Fibroblast of skin of abdomen (primary cell): ENCODE data around the gene RNU6-9.

Source experiments
- DNase-seq: peaks from one replicate; pipeline ENCODE4 v3.0.0-alpha.2; 2013

RNU6-9 gene

DNA sequence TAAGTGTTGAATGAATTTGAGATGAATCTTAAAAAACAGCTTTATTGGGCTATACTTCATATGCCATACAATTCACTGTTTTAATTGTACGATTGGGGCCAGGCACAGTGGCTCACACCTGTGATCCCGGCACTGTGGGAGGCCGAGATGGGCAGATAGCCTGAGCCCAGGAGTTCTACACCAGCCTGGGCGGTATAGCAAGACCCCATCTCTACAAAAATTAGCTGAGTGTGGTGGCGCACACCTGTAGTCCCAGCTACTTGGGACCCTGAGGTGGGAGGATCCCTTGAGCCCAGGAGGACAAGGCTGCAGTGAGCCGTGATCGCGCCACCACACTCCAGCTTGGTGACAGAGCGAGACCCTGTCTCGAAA is 42.9 kb downstream of the RNU6-9 start:
- no peak for DNase-seq

GRCh38 chr19:937259-937694 is 44.0 kb downstream of the RNU6-9 start:
- DNase-seq = no peak

DNA sequence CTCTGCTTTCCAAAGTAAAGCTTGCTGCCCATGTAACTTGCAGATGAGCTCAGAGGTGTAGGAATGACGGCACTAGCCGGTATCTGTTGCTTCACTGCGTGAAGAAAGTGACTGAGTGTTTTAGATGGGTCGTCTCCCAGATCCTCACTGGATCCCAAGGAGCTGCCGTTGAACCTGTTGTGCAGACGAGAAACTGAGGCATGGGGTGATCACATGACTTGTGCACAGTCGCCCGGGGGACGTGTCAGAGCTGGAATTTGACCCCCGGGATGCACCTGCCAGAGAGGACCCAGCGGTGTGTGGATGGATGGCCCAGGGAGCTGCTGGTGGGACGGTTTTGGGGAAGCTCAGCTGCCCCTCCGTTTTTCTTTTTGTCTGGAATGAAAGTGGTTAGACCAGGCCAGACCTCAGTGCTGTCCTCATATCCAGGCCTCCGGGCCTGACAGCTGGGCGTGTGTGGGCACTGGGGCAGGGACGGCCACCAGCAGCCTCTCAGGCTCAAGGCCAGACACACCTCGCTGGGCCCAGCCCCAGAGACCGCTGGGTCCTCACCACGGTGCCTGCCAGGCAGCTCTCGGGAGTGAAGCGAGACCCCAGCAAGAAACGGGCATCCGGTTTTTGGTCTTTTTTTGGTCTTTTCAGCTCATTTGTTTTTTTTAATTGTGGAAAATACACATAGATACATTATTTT is 45.1 kb downstream of the RNU6-9 start:
- no peak for DNase-seq

- DNase-seq = no peak
These were observed 46.2 kb downstream of the RNU6-9 start for GRCh38 chr19:939439-939838.

DNA sequence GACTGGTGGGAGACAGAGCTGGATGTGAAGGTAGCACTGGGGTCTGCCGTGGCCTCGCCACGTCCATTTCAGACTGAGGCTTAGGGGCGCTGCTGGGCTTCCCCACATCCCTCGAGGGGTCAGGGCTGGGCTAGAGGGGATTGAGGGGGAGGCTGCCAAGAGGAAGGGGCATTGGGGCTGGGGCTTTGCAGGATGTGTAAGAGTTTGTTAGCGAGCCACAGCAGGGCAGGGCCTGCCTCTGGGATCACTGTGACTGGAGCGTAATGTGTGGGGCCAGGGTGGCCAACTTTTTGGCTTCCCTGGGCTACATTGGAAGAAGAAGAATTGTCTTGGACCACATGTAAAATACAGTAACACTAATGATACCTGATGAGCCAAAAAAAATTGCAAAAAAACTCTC is 46.6 kb downstream of the RNU6-9 start:
- DNase-seq = no peak

DNA sequence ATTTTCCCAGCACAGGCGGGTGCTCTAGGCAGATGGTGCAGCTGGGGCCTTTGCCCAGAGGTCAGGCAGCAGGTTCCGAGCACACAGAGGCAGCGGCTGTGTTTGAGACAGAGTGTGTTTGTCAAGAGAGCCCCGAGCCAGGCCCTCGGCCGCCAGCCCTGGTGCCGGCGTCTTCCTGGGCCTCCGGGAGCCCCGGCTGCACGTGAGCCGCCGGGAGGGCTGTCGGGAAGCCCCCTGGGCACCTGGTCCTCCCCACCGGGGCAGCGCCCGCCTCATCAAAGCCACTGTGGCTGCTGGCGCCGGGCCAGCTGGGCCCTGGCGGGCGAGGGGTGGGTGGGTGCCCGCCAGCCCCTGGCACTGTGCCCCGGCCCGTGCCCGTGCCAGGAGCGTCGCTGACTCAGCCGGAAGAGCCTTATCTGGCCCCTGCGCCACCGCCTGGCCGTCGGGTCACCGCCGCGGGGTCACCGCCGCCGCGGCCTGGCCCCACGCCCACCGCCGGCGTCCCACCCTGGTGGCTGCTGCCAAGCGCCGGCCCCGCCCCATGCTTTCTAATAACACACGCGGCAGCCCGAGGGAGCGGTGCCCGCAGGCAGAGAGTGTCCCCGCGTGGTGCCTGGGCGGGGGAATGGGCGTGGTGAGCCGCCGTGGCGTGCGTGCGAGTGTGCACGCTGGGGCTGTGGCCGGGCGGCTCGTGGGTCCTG is 47.5 kb downstream of the RNU6-9 start:
- DNase-seq = no peak

DNA sequence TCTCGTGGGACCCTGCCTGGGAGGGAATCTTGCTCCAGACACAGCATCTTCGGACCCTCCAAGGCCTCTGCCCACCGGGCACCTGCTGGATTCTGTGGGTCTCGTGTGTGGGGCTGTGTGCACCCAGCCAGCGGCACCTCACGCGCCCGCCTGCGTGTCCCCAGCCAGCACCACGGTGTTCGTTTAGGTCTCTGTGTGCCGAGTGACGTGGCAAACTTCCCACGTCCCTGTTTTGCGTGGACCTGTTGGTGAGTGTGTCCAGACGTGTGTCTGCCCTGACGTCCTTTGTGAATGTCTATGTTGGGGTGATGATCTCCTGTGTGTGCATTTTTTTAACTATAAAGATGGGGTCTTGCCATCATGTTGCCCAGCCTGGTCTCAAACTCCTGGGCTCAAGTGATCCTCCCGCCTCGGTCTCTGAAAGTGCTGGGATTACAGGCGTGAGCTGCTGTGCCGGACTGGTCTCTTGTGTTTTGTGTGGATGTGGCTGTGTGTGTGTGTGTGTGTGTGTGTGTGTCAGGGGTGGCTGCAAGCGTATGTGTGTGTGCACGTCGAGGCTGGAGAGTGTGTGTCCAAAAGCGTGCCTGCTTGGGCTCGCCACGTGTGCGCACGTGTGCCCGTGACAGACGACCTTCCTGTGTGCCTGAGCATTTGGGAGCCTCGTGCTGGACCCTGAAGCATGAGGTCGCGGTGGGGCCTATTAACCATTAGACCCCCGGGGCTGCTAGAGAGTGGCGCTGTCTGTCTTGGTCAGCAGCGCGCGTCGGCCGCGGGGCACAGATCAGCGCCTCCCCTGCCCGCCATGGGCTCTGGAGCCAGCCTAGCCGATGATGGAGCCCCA is 48.2 kb downstream of the RNU6-9 start:
- no peak for DNase-seq

DNA sequence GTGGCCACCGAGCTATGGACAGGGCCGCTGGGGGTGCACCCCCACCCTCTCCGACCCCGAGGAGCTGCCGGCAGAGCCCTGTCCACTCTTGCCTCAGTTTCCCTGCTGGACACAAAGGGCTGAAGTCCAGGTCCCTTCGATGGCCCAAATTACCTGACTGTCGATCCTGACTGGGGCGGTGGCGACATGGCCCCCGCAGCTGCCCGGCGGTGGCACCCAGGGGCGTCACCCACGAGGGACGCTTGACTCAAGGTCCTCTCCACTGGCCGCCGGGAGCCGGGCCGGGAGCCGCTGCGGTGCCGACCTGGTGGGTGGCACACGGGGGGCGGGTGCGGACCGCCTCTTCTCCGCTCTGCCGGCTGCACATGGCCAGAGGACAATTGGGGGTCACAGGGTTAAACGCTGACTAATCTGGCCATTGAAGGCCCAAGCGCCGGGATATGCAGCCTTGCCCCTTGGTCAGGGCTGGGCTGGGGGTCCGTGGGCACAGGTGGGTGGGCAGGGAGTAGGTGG is 48.9 kb downstream of the RNU6-9 start:
- DNase-seq = no peak
